Measurements from ENCODE around the gene ARHGEF28. TPM values are rescaled to one million over a fixed set of nuclear protein-coding genes. Genes with fewer than 3 reads are reported as not detected.

ARHGEF28 gene
- polyA plus RNA-seq, 1 donor from 2014 or later = not detected

- H3K79me2 ChIP-seq (replicated peaks; ENCODE audit: insufficient read depth, low read length) = no peaks in the 10 kb centered on the region
- TF ChIP-seq, protein P1, sequence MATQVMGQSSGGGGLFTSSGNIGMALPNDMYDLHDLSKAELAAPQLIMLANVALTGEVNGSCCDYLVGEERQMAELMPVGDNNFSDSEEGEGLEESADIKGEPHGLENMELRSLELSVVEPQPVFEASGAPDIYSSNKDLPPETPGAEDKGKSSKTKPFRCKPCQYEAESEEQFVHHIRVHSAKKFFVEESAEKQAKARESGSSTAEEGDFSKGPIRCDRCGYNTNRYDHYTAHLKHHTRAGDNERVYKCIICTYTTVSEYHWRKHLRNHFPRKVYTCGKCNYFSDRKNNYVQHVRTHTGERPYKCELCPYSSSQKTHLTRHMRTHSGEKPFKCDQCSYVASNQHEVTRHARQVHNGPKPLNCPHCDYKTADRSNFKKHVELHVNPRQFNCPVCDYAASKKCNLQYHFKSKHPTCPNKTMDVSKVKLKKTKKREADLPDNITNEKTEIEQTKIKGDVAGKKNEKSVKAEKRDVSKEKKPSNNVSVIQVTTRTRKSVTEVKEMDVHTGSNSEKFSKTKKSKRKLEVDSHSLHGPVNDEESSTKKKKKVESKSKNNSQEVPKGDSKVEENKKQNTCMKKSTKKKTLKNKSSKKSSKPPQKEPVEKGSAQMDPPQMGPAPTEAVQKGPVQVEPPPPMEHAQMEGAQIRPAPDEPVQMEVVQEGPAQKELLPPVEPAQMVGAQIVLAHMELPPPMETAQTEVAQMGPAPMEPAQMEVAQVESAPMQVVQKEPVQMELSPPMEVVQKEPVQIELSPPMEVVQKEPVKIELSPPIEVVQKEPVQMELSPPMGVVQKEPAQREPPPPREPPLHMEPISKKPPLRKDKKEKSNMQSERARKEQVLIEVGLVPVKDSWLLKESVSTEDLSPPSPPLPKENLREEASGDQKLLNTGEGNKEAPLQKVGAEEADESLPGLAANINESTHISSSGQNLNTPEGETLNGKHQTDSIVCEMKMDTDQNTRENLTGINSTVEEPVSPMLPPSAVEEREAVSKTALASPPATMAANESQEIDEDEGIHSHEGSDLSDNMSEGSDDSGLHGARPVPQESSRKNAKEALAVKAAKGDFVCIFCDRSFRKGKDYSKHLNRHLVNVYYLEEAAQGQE (IDR thresholded peaks at IDR 0.05; ENCODE audit: borderline replicate concordance) = no peak
- TF ChIP-seq CTCF (IDR thresholded peaks at IDR 0.05; ENCODE audit: poor library complexity, severe bottlenecking) (no peak), MXI1 (conservative IDR thresholded peaks at IDR 0.05; ENCODE audit: poor library complexity, severe bottlenecking) (no peak), RAD21 (conservative IDR thresholded peaks at IDR 0.05) (no peak), SMC3 (conservative IDR thresholded peaks at IDR 0.05; ENCODE audit: poor library complexity) (no peak), TAF1 (IDR thresholded peaks at IDR 0.05; ENCODE audit: low read depth) (no peak), POLR2AphosphoS5 (IDR thresholded peaks at IDR 0.05) (no peak)
Measured at GRCh38 chr5:73746608-73747007, 120.6 kb downstream of the ARHGEF28 start.

GRCh38 chr5:73747696-73748380, 121.8 kb downstream of the ARHGEF28 start:
- no peak overlapping the region for H3K27ac ChIP-seq (ENCODE audit: low read length)
- H3K9me3 ChIP-seq (ENCODE audit: low read length) = no peaks in the 10 kb centered on the region
- TF ChIP-seq RAD21 (conservative IDR thresholded peaks at IDR 0.05) = no peak
- no peak for TF ChIP-seq TAF1 (IDR thresholded peaks at IDR 0.05; ENCODE audit: low read depth)
- TF ChIP-seq POLR2AphosphoS5 (IDR thresholded peaks at IDR 0.05) = no peak
- TF ChIP-seq, protein P1 (IDR thresholded peaks at IDR 0.05; ENCODE audit: borderline replicate concordance) = no peak
- TF ChIP-seq SMC3 (conservative IDR thresholded peaks at IDR 0.05; ENCODE audit: poor library complexity) = no peak
- TF ChIP-seq CTCF (IDR thresholded peaks at IDR 0.05; ENCODE audit: poor library complexity, severe bottlenecking) = no peak
- TF ChIP-seq EZH2 (IDR thresholded peaks at IDR 0.05; ENCODE audit: borderline replicate concordance, insufficient read depth, low read length, poor library complexity, severe bottlenecking) = no peak
- no peak for TF ChIP-seq EP300 (conservative IDR thresholded peaks at IDR 0.05; ENCODE audit: poor library complexity, severe bottlenecking)
- no peak for TF ChIP-seq MXI1 (conservative IDR thresholded peaks at IDR 0.05; ENCODE audit: poor library complexity, severe bottlenecking)
- no peaks in the 10 kb centered on the region for H3K27me3 ChIP-seq (ENCODE audit: insufficient read depth, low read depth, low read length)
- H4K20me1 ChIP-seq (ENCODE audit: insufficient read depth) = no peaks in the 10 kb centered on the region
- no peak overlapping the region for H2AFZ ChIP-seq (ENCODE audit: low read depth, low read length)
- H3K9ac ChIP-seq (ENCODE audit: low read length) = no peak overlapping the region
- H3K4me3 ChIP-seq (ENCODE audit: low read length) = no peak overlapping the region
- no peaks in the 10 kb centered on the region for H3K79me2 ChIP-seq (replicated peaks; ENCODE audit: insufficient read depth, low read length)
- no peaks in the 10 kb centered on the region for H3K9me2 ChIP-seq (ENCODE audit: insufficient read depth, low read length)
- H3F3A ChIP-seq (ENCODE audit: insufficient read depth, low read length, poor library complexity, severe bottlenecking) = no peaks in the 10 kb centered on the region
- no peaks in the 10 kb centered on the region for H3K36me3 ChIP-seq (ENCODE audit: insufficient read depth, low read length)
- H3K4me2 ChIP-seq (ENCODE audit: low read length) = no peak overlapping the region

More at GRCh38 chr5:73746608-73747007, 120.6 kb downstream of the ARHGEF28 start:
- H3K4me2 ChIP-seq (ENCODE audit: low read length) = no peak overlapping the region
- no peak overlapping the region for H3K27ac ChIP-seq (ENCODE audit: low read length)
- no peaks in the 10 kb centered on the region for H3K27me3 ChIP-seq (ENCODE audit: insufficient read depth, low read depth, low read length)
- no peaks in the 10 kb centered on the region for H3K9me3 ChIP-seq (ENCODE audit: low read length)
- H2AFZ ChIP-seq (ENCODE audit: low read depth, low read length) = no peak overlapping the region
- no peaks in the 10 kb centered on the region for H3F3A ChIP-seq (ENCODE audit: insufficient read depth, low read length, poor library complexity, severe bottlenecking)
- H3K9ac ChIP-seq (ENCODE audit: low read length) = no peak overlapping the region
- no peak overlapping the region for H3K4me3 ChIP-seq (ENCODE audit: low read length)
- H3K36me3 ChIP-seq (ENCODE audit: insufficient read depth, low read length) = no peaks in the 10 kb centered on the region
- H3K9me2 ChIP-seq (ENCODE audit: insufficient read depth, low read length) = no peaks in the 10 kb centered on the region
- H4K20me1 ChIP-seq (ENCODE audit: insufficient read depth) = no peaks in the 10 kb centered on the region

Measured in neural cell (in vitro differentiated cells).